GM18951 (cell line): ENCODE measurements around the gene FA2H.
"Not testable (repeated sequence)": the region's sequence is repeated elsewhere in the genome, so short reads cannot be mapped to it uniquely, and the experiment has no call there.

ENCODE experiments used
- POLR2A ChIP-seq: IDR thresholded peaks from 4 replicates; pipeline ENCODE4 v1.6.1; 2011; ENCODE audit warnings: mild to moderate bottlenecking; ENCODE audit not compliant: insufficient read length, insufficient read depth; ENCODE audit errors: extremely low read depth
- in situ Hi-C: fragments of 300-500 bp; cut with MboI; formaldehyde crosslinking; loops from one replicate; pipeline ENCODE4 v1.12.0; 2022; ENCODE audit warnings: low sequenced_read_pairs, mixed read lengths, inconsistent platforms; ENCODE audit not compliant: unreplicated experiment

FA2H gene

DNA sequence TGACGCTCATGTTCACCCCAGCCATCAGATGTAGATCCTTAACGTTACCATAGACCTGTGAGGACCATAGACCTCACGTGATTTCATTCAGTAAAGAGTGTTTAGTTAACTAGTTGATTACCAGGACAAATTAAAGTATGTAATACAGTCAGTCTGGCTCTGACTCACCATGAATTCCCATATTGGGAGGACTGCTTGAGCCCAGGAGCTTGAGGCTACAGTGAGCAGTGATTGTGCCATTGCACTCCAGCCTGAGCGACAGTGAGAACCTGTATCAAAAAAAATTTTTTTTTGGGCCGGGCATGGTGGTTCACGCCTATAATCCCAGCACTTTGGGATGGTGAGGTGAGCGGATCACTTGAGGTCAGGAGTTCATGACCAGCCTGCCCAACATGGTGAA lies 13.5 kb upstream of the FA2H start:
- TF ChIP-seq POLR2A: no peak
- in situ Hi-C loops: no loop called here

DNA sequence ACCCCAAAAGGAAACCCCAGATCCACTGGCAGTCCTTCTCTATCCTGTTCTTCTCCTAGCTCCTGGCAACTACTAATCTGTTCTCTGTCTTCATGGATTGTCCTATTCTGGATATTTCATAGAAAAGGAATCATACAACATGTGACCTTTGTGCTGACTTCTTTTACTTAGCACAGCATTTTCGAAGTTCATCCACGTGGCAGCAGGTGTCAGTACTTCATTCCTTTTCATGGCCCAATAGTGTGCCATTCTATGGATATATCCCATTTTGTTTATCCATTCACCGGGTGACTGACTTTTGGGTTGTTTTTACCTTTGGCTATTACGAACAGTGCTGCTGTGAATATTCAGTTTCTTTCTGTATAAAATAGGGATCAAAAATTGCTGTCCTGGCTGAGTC lies 10.4 kb upstream of the FA2H start:
- in situ Hi-C loops: no loop called here
- no peak for TF ChIP-seq POLR2A

DNA sequence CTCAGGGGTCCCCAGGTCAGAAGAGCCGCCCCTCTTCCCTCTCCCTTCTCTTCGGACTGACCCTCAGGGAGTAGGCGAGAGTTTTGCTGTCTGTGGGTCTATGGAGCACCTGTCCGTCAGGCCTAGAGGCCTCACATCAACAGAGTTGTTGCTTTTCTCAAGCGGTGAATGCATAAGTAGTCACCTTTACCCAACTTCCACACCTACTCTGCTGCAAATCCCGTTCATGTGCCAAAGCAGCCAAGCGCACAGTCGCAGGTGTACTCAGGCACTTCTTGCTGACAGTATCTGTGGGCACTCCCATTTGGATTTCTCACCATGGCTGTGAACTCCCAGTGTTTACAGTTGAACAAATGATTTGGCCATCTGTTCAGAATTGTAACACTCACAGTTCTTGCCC lies 4.0 kb upstream of the FA2H start:
- no peak for TF ChIP-seq POLR2A
- in situ Hi-C loops: no loop called here

DNA sequence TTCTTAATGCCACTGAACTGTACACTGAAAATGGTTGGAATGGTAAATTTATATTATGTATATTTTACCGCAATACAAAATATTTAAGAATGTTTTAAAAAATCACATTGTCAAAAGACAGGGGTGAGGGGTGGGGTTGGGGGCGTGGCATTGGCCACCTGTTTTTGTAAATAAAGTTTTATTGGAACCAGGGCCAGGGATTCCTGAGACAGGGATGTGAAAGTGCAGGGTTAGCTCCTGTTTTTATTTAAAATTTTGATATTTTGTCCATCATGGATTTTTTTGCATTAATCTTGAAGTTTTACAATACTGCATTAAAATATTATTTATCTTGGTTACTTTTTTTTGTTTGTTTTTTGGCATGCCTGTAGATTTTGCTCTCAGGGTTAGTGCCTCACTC lies 2.3 kb upstream of the FA2H start:
- in situ Hi-C loops: no loop called here
- no peak for TF ChIP-seq POLR2A

DNA sequence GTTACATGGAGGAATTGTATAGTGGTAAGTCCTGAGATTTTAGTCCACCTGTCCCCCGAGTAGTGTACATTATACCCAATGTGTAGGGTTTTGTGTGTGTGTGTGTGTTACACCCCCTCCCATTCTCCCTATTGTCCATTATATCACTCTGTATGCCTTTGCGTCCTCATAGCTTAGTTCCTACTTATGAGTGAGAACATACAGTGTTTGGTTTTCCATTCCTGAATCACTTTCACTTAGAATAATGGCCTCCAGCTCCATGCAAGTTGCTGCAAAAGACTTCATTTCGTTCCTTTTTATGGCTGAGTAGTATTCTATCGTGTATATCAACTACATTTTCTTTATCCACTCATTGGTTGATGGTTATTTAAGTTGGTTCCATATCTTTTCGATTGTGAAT lies 635 bp upstream of the FA2H start:
- TF ChIP-seq POLR2A: no peak
- in situ Hi-C loops: no loop called here

DNA sequence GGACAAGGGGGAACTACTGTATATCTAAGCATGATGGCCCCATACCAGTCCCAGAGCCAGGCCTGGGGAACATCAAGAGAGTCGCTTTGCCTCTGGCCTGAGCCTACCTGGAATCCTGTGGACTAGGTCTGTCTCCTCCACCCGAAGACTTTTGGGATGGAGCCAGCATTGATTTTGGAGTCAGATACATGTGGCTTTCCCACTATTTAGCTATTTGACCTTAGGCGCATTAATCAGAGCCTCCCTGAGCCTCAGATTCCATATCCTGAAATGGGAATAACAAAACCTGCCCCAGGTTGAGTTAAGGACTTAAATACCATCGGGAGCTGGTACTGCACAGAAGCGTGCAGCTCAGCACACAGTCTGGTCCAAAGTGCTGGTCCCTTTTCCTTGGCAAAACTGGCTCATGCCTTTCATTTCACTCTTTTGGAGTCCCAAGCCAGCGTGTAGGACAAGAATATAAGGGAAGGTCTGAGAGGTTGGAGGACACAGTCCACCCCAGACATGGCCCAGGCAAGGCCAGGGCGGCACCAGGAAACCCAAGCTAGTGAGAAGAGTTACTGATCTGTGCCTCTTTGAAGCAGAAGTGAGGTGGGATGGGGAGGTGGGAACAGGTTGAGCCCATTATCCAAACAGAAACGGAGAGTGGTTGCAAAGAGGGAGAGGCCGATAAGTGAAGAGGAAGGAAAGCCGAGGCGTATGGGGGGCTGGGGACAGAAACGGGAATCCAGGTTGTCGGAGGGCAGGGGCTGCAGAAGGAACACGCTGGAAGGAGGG lies 986 bp downstream of the FA2H start:
- in situ Hi-C loops: no loop called here
- TF ChIP-seq POLR2A: no peak

DNA sequence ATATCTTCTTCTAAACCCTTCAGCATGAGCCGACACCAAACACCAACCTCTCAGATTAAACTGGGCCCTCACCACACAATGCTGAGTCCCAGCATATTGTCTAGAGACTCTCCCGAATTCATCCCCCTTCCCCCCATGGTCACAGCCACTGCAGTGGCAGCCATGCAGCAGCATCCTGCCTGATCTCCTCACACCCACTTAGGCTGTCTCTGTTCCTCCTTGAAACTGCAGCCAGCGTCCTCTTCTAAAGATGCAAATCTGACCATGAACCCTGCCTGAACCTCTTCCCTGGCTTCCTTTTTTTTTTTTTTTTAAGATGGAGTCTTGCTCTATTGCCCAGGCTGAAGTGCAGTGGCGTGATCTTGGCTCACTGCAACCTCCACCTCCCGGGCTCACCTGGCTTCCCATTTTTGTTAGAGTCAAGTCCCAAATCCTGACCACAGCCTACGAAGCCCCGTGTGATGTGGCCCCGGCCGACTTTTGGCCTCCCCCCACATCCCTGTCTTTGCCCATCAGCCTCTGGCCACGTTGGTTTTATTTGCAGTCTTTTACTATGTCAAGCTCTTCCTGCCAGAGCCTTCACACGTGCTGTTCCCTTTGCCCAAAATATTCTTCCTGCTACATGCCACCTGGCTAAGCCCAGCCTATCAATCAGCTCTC lies 2.8 kb downstream of the FA2H start:
- TF ChIP-seq POLR2A: no peak
- in situ Hi-C loops: no loop called here

DNA sequence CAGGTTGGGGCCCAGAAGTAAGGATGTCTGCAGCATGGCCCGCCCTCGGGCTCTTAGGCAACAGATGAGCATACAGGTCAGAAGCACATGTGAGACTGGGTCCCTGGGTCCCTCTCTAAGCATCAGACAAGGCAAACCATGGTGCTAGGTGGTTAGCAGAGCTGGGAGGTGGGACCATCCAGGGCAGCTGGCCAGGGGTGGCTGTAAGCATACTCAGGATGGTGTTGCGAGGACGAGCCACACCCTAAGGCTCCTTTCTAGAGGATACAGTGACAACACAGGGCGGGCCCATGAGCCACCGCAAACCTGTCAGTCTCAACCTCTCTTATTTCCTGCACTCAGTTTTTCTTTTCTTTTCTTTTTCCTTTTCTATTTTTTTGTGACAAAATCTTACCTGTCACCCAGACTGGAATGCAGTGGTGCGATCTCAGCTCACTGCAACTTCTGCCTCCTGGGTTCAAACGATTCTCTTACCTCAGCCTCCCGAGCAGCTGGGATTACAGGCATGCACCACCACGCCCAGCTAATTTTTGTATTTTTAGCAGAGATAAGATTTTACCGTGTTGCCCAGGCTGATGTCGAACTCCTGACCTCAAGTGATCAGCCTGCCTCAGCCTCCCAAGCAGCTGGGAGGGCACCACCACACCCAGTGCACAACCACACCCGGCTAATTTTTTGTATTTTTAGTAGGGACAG lies 3.6 kb downstream of the FA2H start:
- in situ Hi-C loops: no loop called here

DNA sequence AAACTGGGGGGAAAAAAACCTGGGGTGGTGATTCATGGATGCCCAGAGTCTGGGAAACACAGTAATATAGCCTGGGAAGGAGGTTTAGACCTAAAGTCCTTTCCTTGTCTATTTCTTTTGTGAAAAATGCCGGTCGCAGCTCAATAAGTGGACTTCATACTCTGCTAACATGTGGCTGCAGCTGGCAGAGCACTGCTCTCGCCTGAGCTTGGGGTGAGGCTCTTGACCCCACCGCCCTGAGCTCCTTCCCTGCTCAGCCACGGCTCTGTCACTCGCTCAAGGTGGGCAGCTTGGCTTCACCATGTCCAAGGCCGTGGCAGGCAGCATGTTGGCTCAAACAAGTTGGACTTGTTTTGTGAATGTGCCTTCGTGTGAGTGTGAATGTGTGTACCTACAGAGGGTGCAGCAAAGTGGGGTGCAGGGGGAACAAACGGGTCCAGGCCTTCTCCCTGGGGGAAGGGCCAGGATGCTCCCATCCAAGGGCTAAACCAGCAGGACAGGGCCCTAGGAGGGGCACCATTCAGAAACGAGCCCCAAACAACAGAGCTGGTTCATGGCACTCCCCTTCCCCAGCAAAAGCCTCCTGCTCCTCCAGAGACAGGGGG lies 4.9 kb downstream of the FA2H start:
- in situ Hi-C loops: no loop called here
- no peak for TF ChIP-seq POLR2A

More for the DNA sequence above, 3.6 kb downstream of the FA2H start:
- TF ChIP-seq POLR2A: no peak

DNA sequence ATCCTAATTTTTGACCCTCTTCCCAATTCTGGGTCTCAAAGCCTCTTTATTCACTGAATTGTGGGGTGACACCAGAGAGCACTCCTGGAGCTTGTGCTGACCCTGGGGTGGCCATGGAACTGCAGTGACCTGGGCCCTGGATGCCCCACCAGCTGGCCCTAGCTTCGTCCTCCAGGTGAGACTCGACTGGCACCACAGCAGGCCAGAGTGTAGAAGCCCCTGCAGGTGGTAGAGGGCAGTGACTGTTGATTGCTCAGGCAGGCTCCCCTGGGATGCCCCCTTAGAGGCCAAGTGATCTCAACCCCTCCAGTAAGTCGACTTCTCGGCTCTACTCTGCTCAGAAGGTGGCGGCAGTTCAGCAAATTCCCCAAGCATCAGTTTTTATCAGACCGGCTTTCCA lies 6.4 kb downstream of the FA2H start:
- TF ChIP-seq POLR2A: no peak
- in situ Hi-C loops: no loop called here

DNA sequence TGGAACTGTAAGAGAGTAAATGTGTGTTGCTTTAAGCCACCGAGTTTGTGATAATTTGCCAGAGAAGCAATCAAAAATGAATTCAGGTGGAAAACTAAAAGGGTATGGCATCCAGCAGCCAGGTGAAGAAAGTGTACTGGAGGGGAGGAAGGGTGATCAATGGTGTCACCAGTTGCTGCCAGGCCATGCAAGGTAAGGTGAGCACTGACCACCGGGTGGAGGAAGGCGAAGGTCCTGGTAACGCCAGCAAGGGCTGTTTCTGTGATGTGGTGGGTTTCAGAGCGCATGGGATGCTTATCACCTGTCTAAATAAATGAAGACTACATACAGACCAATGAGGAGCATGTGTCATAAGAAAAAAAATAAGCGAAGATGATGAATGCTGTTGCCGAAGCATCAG lies 6.9 kb downstream of the FA2H start:
- TF ChIP-seq POLR2A: no peak
- in situ Hi-C loops: no loop called here

DNA sequence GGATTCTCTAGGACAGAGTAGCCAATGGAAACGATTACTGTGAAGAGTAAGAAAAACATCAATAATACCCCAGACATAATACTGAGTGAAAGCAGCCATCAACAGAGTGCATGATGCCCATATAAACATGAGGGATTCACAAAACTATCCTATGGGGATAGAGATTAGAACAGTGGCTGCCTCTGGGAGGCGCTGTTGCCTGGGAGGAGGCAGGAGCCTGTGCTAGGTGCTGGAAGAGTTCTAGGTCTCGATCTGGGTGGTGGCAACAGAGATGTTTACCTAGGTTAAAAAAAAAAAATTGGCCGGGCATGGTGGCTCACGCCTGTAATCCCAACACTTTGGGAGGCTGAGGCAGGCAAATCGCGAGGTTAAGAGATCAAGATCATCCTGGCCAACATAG lies 7.9 kb downstream of the FA2H start:
- in situ Hi-C loops: no loop called here
- TF ChIP-seq POLR2A: no peak

DNA sequence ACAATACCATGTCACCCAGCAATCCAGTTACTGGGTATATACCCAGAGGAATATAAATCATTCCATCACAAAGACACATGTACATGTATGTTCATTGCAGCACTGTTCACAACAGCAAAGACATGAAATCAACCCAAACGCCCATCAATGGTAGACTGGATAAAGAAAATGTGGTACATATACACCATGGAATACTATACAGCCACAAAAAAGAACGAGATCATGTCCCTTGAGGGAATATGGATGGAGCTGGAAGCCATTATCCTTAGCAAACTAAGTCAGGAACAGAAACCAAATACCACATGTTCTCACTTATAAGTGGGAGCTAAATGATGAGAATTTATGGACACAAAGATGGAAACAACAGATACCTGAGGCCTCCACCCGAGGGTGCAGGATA lies 10.4 kb downstream of the FA2H start:
- in situ Hi-C loops: not testable (repeated sequence)
